PFSK-1 (cell line): ENCODE data around the gene HEBP1.

Source experiments
- FOXP2 ChIP-seq: optimal IDR thresholded peaks from 2 replicates; pipeline ENCODE3; 2011; ENCODE audit warnings: borderline replicate concordance, control low read depth, inconsistent platforms; ENCODE audit not compliant: insufficient read depth; ENCODE audit errors: extremely low read length, extremely low read depth
- POLR2AphosphoS5 ChIP-seq: IDR thresholded peaks from 2 replicates; pipeline ENCODE4 v1.6.1; 2012; ENCODE audit warnings: low read depth, mild to moderate bottlenecking, control low read depth, low read length, moderate library complexity
- REST ChIP-seq, 2 experiments: IDR thresholded peaks; 2 replicates each; pipeline versions ENCODE4 v1.6.1 to v1.8.0; 2011 to 2012; ENCODE audit warnings: low read depth in 2 of 2, low read length in 2 of 2, control low read depth in 1 of 2, inconsistent platforms in 1 of 2, mild to moderate bottlenecking in 1 of 2, moderate library complexity in 1 of 2; ENCODE audit not compliant: insufficient read depth in 1 of 2
- SIN3A ChIP-seq: IDR thresholded peaks from 2 replicates; pipeline ENCODE4 v1.6.1; 2012; ENCODE audit warnings: mild to moderate bottlenecking, low read length, moderate library complexity, borderline replicate concordance; ENCODE audit not compliant: insufficient read depth
- TAF1 ChIP-seq: IDR thresholded peaks from 2 replicates; pipeline ENCODE4 v1.6.1; 2012; ENCODE audit warnings: low read length, control low read depth, borderline replicate concordance; ENCODE audit not compliant: insufficient read depth

The HEBP1 gene

DNA sequence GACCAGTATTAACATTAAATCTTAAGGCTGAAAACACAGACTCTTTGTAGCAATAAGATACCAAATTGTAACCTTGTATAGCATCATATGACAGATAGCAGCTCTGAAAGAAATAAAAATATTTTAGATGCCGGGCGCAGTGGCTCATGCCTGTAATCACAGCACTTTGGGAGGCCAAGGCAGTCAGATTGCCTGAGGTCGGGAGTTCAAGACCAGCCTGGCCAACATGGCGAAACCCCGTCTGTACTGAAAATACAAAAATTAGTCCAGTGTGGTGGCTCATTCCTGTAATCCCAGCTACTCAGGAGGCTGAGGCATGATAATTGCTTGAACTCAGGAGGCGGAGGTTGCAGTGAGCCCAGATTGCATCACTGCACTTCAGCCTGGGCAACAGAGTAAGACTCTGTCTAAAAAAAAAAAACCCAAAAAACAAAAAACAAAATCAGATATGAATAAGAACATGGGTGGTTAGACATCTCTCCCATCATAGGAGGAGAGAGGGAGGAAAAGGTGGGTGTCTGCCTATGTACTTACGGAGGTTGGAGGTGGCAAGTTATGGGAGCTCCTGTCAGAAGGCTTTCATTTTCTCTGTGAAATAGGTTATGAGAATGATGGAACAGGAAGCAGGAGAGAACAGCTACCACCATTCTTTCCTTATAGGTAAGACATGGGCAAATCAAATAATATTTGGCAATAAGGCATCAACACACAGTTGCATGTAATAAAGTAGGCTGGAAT lies 7.6 kb upstream of the HEBP1 start:
- TF ChIP-seq TAF1 = no peak

DNA sequence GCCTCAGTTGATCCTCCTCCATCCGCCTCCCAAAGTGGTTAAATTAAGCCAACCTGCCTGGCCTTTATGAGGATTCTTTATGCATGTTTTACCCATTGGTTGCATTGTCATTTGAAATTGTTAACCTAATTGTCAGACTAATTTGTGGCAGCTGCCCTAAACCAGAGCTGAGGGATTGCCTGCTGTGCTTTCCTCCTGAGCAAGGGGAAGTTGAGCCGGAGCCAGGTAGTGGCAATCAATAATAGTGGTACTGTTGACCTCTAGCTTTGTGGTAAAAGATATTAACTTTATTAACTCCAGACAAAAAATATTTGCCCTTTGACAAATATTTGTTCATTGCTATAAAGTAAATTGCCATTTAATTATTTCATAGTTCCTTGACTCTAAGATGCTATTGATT lies 5.6 kb upstream of the HEBP1 start:
- TF ChIP-seq TAF1 (no peak), POLR2AphosphoS5 (no peak), SIN3A (no peak), REST (IDR thresholded peaks at IDR 0.05; ENCODE audit: insufficient read depth in 1 of 2, low read depth in 2 of 2, low read length in 2 of 2) (no peak), FOXP2 (no peak)

- TF ChIP-seq SIN3A = no peak
- TF ChIP-seq POLR2AphosphoS5 = no peak
- TF ChIP-seq FOXP2 = no peak
- no peak for TF ChIP-seq TAF1
- no peak for TF ChIP-seq REST (IDR thresholded peaks at IDR 0.05; ENCODE audit: insufficient read depth in 1 of 2, low read depth in 2 of 2, low read length in 2 of 2)
Observed at GRCh38 chr12:13004986-13005385, 4.9 kb upstream of the HEBP1 start.

DNA sequence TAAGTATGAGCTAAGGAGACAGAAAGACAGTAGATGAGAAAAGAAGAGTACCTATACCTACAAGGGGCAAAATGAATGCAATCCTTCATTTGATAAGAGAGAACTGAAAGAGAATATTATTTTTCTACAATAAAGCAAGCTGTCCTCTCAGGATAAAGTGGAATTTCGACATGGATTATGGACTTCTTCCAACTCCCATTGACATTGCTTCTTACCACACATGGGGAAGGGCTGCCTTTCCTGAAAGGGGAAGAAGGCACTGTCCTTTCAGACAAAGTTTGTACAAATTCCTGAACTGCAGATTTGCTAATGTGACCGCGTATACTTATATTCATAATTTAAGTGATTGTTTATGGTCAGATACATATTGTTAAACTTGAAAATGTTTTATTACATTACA lies 4.3 kb upstream of the HEBP1 start:
- TF ChIP-seq TAF1 (no peak), SIN3A (no peak), REST (IDR thresholded peaks at IDR 0.05; ENCODE audit: insufficient read depth in 1 of 2, low read depth in 2 of 2, low read length in 2 of 2) (no peak), POLR2AphosphoS5 (no peak), FOXP2 (no peak)

DNA sequence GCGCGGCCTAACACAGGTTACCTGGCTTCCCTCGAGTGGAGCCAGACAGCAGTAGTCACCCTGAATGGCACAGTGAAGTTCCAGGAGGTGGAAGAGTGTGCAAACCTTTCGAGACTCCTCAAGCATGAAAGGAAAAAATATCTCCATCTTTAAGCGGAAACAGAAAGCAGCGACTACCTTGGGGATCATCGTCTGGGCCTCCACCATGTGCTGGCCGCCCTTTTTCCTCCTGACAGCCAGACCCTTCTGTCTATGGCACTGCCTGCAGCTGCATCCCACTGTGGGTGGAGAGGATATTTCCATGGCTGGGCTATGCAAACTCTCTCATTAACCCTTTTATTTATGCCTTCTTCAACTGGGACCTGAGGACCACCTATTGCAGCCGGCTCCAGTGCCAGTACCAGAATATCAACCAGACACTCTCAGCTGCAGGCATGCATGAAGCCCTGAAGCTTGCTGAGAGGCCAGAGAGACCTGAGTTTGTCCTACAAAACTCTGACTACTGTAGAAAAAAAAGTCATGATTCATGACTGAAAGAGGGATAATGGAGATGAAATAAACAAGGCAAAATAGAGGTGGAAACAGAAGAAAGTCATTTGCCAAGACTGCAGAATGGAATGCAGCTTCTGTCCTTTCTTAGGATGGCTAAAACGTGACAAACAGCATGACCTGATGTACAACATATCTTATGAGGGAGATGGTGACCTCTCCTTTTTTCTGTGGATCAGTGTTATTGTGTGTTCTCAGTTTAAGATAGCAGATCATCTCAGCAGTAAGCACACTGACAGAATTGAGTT lies 2.4 kb upstream of the HEBP1 start:
- no peak for TF ChIP-seq TAF1
- TF ChIP-seq REST (IDR thresholded peaks at IDR 0.05; ENCODE audit: insufficient read depth in 1 of 2, low read depth in 2 of 2, low read length in 2 of 2) = no peak
- TF ChIP-seq SIN3A = no peak
- no peak for TF ChIP-seq POLR2AphosphoS5
- no peak for TF ChIP-seq FOXP2
